HepG2 (cell line): Measurements from ENCODE around the gene MRPL30. TPM values are rescaled to one million over a fixed set of nuclear protein-coding genes. Genes with fewer than 3 reads are reported as not detected.

Source experiments
- CREB3 ChIP-seq: sonication (generic); formaldehyde crosslinking; IDR thresholded peaks from 2 replicates; pipeline ENCODE4 v1.5.0; 2020; ENCODE audit warnings: missing genetic modification reagents
- EP300 ChIP-seq, 3 experiments: sonication (generic) in 1 of 3; formaldehyde crosslinking in 1 of 3; IDR thresholded peaks; 2 replicates each; pipeline versions ENCODE4 v1.5.1 to v1.6.1; 2011 to 2020; ENCODE audit warnings: low read depth in 2 of 3, low read length in 2 of 3, borderline replicate concordance in 1 of 3, improper control_type of control experiment in 1 of 3, mild to moderate bottlenecking in 1 of 3, missing genetic modification reagents in 1 of 3, moderate library complexity in 1 of 3
- FOXM1 ChIP-seq: sonication (generic); formaldehyde crosslinking; IDR thresholded peaks from 2 replicates; pipeline ENCODE4 v1.5.0; 2020; ENCODE audit warnings: missing genetic modification reagents
- KDM5B ChIP-seq: sonication (generic); formaldehyde crosslinking; IDR thresholded peaks from 2 replicates; pipeline ENCODE4 v1.4.0; 2020; ENCODE audit warnings: missing genetic modification reagents, mild to moderate bottlenecking, borderline replicate concordance
- MTERF4 ChIP-seq: sonication (generic); formaldehyde crosslinking; IDR thresholded peaks from 2 replicates; pipeline ENCODE4 v1.8.0; 2023; ENCODE audit warnings: mild to moderate bottlenecking, missing genetic modification reagents
- PHF20 ChIP-seq: sonication (generic); formaldehyde crosslinking; IDR thresholded peaks from 2 replicates; pipeline ENCODE4 v1.5.0; 2020; ENCODE audit warnings: mild to moderate bottlenecking, missing genetic modification reagents
- PTBP1 ChIP-seq: fragments of 200-400 bp; formaldehyde crosslinking; IDR thresholded peaks from 2 replicates; pipeline ENCODE4 v1.6.1; 2018; ENCODE audit warnings: low read length, low read depth; ENCODE audit not compliant: poor library complexity, severe bottlenecking
- TMF1 ChIP-seq: sonication (generic); formaldehyde crosslinking; IDR thresholded peaks from 2 replicates; pipeline ENCODE4 v1.8.1; 2022; ENCODE audit warnings: low read depth, missing genetic modification reagents
- USF2 ChIP-seq, 2 experiments: sonication (generic) in 1 of 2; formaldehyde crosslinking in 1 of 2; IDR thresholded peaks; 2 replicates each; pipeline versions ENCODE4 v1.5.1 to v1.6.1; 2011 to 2020; ENCODE audit warnings: borderline replicate concordance in 1 of 2, low read depth in 1 of 2, low read length in 1 of 2, mild to moderate bottlenecking in 1 of 2, missing genetic modification reagents in 1 of 2, moderate library complexity in 1 of 2
- ZFP36L2 ChIP-seq: sonication (generic); formaldehyde crosslinking; IDR thresholded peaks from 2 replicates; pipeline ENCODE4 v1.4.0; 2020; ENCODE audit warnings: missing genetic modification reagents
- ZNF292 ChIP-seq: sonication (generic); formaldehyde crosslinking; IDR thresholded peaks from 2 replicates; pipeline ENCODE4 v1.8.1; 2022; ENCODE audit warnings: mild to moderate bottlenecking, low read depth, missing genetic modification reagents, borderline replicate concordance
- ZNF414 ChIP-seq: sonication (generic); formaldehyde crosslinking; IDR thresholded peaks from 2 replicates; pipeline ENCODE4 v1.5.0; 2020; ENCODE audit warnings: missing genetic modification reagents
- ZNF430 ChIP-seq: sonication (generic); formaldehyde crosslinking; IDR thresholded peaks from 2 replicates; pipeline ENCODE4 v1.9.0; 2021; ENCODE audit warnings: mild to moderate bottlenecking, missing genetic modification reagents
- ZNF44 ChIP-seq: sonication (generic); formaldehyde crosslinking; IDR thresholded peaks from 2 replicates; pipeline ENCODE4 v1.5.1; 2020; ENCODE audit warnings: mild to moderate bottlenecking, missing genetic modification reagents
- ZNF672 ChIP-seq: sonication (generic); formaldehyde crosslinking; IDR thresholded peaks from 2 replicates; pipeline ENCODE4 v1.8.1; 2022; ENCODE audit warnings: missing genetic modification reagents
- ZNF747 ChIP-seq: sonication (generic); formaldehyde crosslinking; IDR thresholded peaks from 2 replicates; pipeline ENCODE4 v1.8.1; 2023; ENCODE audit warnings: missing genetic modification reagents, mild to moderate bottlenecking, borderline replicate concordance
- ZNF792 ChIP-seq: IDR thresholded peaks from 2 replicates; pipeline ENCODE4 v1.6.1; 2016
- ZNF800 ChIP-seq: sonication (generic); formaldehyde crosslinking; IDR thresholded peaks from 2 replicates; pipeline ENCODE4 v1.4.0; 2020; ENCODE audit warnings: missing genetic modification reagents
- ZNF883 ChIP-seq: sonication (generic); formaldehyde crosslinking; IDR thresholded peaks from 2 replicates; pipeline ENCODE4 v1.5.1; 2020; ENCODE audit warnings: mild to moderate bottlenecking, missing genetic modification reagents; ENCODE audit errors: not compliant biosample characterization
- polyA plus RNA-seq, 8 experiments: library from polyadenylated mRNA; depleted of rRNA in 3 of 8; stranded (reverse) in 7 of 8; unstranded in 1 of 8; fragments of >200 nt; fragmentation: Illumina TruSeq in 4 of 8; extraction: Trizol in 4 of 8; gene quantifications; 2 replicates each; pipeline versions ENCODE4 v1.2.1 to v1.2.3, GENCODE V29; 2011 to 2016; ENCODE audit warnings: low read depth in 4 of 8, missing spikeins in 1 of 8, mixed read lengths in 1 of 8; ENCODE audit not compliant: insufficient read depth in 1 of 8
- total RNA-seq, 5 experiments: library from RNA; depleted of rRNA; stranded (reverse); fragments of >200 nt; fragmentation: Illumina TruSeq; extraction: Trizol; gene quantifications; 2 replicates each; pipeline ENCODE4 v1.2.3, GENCODE V29; 2016; ENCODE audit warnings: low read depth in 1 of 5

MRPL30 gene
- total and polyA plus RNA-seq, 2 of the 13 experiments (the other 11 are each of a cell fraction or from before 2014, with no cell fraction given), result 30.2 to 75.3 TPM

- TF ChIP-seq MTERF4 (CRISPR knock-in tag) (peak; percentile 61), ZNF792 (CRISPR knock-in tag) (peak; percentile 62; the same call in 1 of the 2 replicates), KDM5B (peak; percentile 66; the same call in 1 of the 2 replicates), ZNF430 (CRISPR knock-in tag) (peak; percentile 84; the same call in 1 of the 2 replicates), ZNF747 (CRISPR knock-in tag) (peak; percentile 73), PTBP1 (peak; percentile 72), ZNF414 (peak; percentile 47; the same call in 1 of the 2 replicates), ZNF800 (CRISPR knock-in tag) (peak; percentile 65; the same call in 1 of the 2 replicates), ZNF672 (no peak), FOXM1 (CRISPR knock-in tag) (0 out of 2 replicates have a peak, but pooled peaks have one; percentile 32), EP300 (IDR thresholded peaks at IDR 0.05; ENCODE audit: low read depth in 2 of 2, low read length in 2 of 2) (no peak), EP300 (CRISPR knock-in tag; IDR thresholded peaks at IDR 0.05; ENCODE audit: borderline replicate concordance) (no peak), ZFP36L2 (no peak; the same call in 1 of the 2 replicates), PHF20 (CRISPR knock-in tag) (peak; percentile 78), ZNF883 (CRISPR knock-in tag) (peak; percentile 87), USF2 (IDR thresholded peaks at IDR 0.05; ENCODE audit: low read depth, low read length) (no peak), USF2 (CRISPR knock-in tag; IDR thresholded peaks at IDR 0.05; ENCODE audit: borderline replicate concordance) (no peak), TMF1 (CRISPR knock-in tag) (peak; percentile 20), ZNF44 (CRISPR knock-in tag) (no peak), ZNF292 (CRISPR knock-in tag) (peak; percentile 94; the same call in 1 of the 2 replicates), CREB3 (CRISPR knock-in tag) (0 out of 2 replicates have a peak, but pooled peaks have one; percentile 52)
Measured at GRCh38 chr2:99140860-99141109, 40.2 kb upstream of the MRPL30 start (continued).
